Measurements from ENCODE around the gene SYS1.

GRCh38 chr20:45336530-45337366, 26.2 kb upstream of the SYS1 start:
- no peak for TF ChIP-seq CTCF (IDR thresholded peaks at IDR 0.05)
- TF ChIP-seq POLR2A (IDR thresholded peaks at IDR 0.05): no peak
